Esophagus squamous epithelium (tissue), 5 donors: ENCODE measurements around the gene IGF1. TPM values are rescaled to one million over a fixed set of nuclear protein-coding genes. Genes with fewer than 3 reads are reported as not detected.

Source experiments
- DNase-seq: peaks from one replicate; lab custom pipeline; 2025; lab: John Stamatoyannopoulos, UW
- H3K27ac ChIP-seq, 4 donors: fragments of 200-600 bp; sonication (generic); one replicate each; pipeline ENCODE4 v1.5.1; 2016 to 2019; ENCODE audit warnings: mild to moderate bottlenecking in 1 of 4
- H3K27me3 ChIP-seq, 4 donors: fragments of 200-600 bp; sonication (generic); 1 replicate in 3 of 4; 2 replicates in 1 of 4; pipeline versions ENCODE4 v1.5.1 to v1.6.0; 2017 to 2021; ENCODE audit warnings: antibody characterized with exemption in 1 of 4
- H3K36me3 ChIP-seq, 3 donors: fragments of 200-600 bp; sonication (generic); one replicate each; pipeline ENCODE4 v1.5.1; 2016 to 2019
- H3K4me1 ChIP-seq, 3 donors: fragments of 200-600 bp; sonication (generic); one replicate each; pipeline ENCODE4 v1.5.1; 2017 to 2019
- H3K4me3 ChIP-seq, 4 donors: fragments of 200-600 bp; sonication (generic); 1 replicate in 3 of 4; 2 replicates in 1 of 4; pipeline ENCODE4 v1.5.1; 2016 to 2019; ENCODE audit warnings: mild to moderate bottlenecking in 2 of 4, moderate library complexity in 1 of 4
- H3K9me3 ChIP-seq, 3 donors: fragments of 200-600 bp; sonication (generic); one replicate each; pipeline ENCODE4 v1.5.1; 2016 to 2019
- CTCF ChIP-seq, 6 experiments: fragments of 450-650 bp in 4 of 6; fragments of 200-600 bp in 2 of 6; sonication (generic) in 2 of 6; IDR thresholded peaks; one replicate each; pipeline ENCODE4 v1.5.1; 2016 to 2019; ENCODE audit warnings: antibody characterized with exemption in 6 of 6, mild to moderate bottlenecking in 4 of 6, moderate library complexity in 4 of 6
- POLR2A ChIP-seq, 4 donors: fragments of 450-650 bp; IDR thresholded peaks; one replicate each; pipeline ENCODE4 v1.6.1; 2017; ENCODE audit warnings: antibody characterized with exemption in 4 of 4, mild to moderate bottlenecking in 4 of 4, moderate library complexity in 3 of 4
- WGBS, 2 donors: methylation state at CpG; one replicate each; pipeline ENCODE4 v1.1.5; 2018; 5-methylcytosine and 5-hydroxymethylcytosine counted together
- intact Hi-C: fragments of 100-400 bp; cut with DNase I; formaldehyde crosslinking; loops from one replicate; pipeline ENCODE4 v1.15.0; 2022
- total RNA-seq, 4 donors: library from RNA; depleted of rRNA; stranded (reverse); fragments of >200 nt; gene quantifications; one replicate each; pipeline ENCODE4 v1.1.0, GENCODE V29; 2016
- donor health status: DM: yes; HTN: yes; CAD: no.

IGF1 gene
- total RNA-seq, 4 donors from 2014 or later, result 0.23 to 36.3 (median 5.6) TPM

- Histone ChIP-seq H3K4me3 (no peak overlapping the region), H3K36me3 (no peaks in the 10 kb centered on the region), H3K27me3 (no peaks in the 10 kb centered on the region), H3K9me3 (no peaks in the 10 kb centered on the region), H3K27ac (no peak overlapping the region), H3K4me1 (no peaks in the 10 kb centered on the region)
- intact Hi-C loops, result no loop called here
- no peak for DNase-seq
- TF ChIP-seq CTCF (IDR thresholded peaks at IDR 0.05) (no peak), POLR2A (IDR thresholded peaks at IDR 0.05) (no peak)
- WGBS, 2 donors, result 57 to 81% methylated on average over 2 of the region's 2 CpGs
These were observed 84.1 kb downstream of the IGF1 start for GRCh38 chr12:102396276-102396675.

GRCh38 chr12:102394200-102394599 is 86.2 kb downstream of the IGF1 start:
- Histone ChIP-seq H3K4me3 (no peak overlapping the region), H3K36me3 (no peaks in the 10 kb centered on the region), H3K27me3 (no peaks in the 10 kb centered on the region), H3K4me1 (no peaks in the 10 kb centered on the region), H3K9me3 (no peaks in the 10 kb centered on the region), H3K27ac (no peak overlapping the region)
- TF ChIP-seq CTCF (IDR thresholded peaks at IDR 0.05), result no peak
- DNase-seq, result no peak
- WGBS, 2 donors, result 65 to 77% methylated on average over 1 of the region's 1 CpG
- intact Hi-C loops, result no loop called here

- intact Hi-C loops, result no loop called here
- no peaks in the 10 kb centered on the region for H3K27me3 ChIP-seq
- WGBS, 2 donors, result 62 to 70% methylated on average over 4 of the region's 4 CpGs
These were observed 90.3 kb downstream of the IGF1 start for GRCh38 chr12:102390068-102390467.

GRCh38 chr12:102388469-102388868 is 91.9 kb downstream of the IGF1 start:
- Histone ChIP-seq H3K36me3 (no peaks in the 10 kb centered on the region), H3K27me3 (no peaks in the 10 kb centered on the region), H3K27ac (no peak overlapping the region), H3K9me3 (no peaks in the 10 kb centered on the region), H3K4me1 (no peaks in the 10 kb centered on the region), H3K4me3 (no peak overlapping the region)
- intact Hi-C loops, result no loop called here
- no peak for DNase-seq
- TF ChIP-seq CTCF (IDR thresholded peaks at IDR 0.05) (no peak), POLR2A (IDR thresholded peaks at IDR 0.05) (no peak)
- 11 to 27% methylated on average over 1 of the region's 1 CpG for WGBS, 2 donors

More at GRCh38 chr12:102390068-102390467, 90.3 kb downstream of the IGF1 start:
- Histone ChIP-seq H3K4me3 (no peak overlapping the region), H3K4me1 (no peaks in the 10 kb centered on the region), H3K9me3 (no peaks in the 10 kb centered on the region), H3K27ac (no peak overlapping the region), H3K36me3 (no peaks in the 10 kb centered on the region)
- DNase-seq, result no peak
- no peak for TF ChIP-seq CTCF (IDR thresholded peaks at IDR 0.05)
- no peak for TF ChIP-seq POLR2A (IDR thresholded peaks at IDR 0.05)

- H3K4me1 ChIP-seq, result no peaks in the 10 kb centered on the region
- intact Hi-C loops, result no loop called here
These were observed 95.0 kb downstream of the IGF1 start for GRCh38 chr12:102385343-102385742.

More at GRCh38 chr12:102385343-102385742, 95.0 kb downstream of the IGF1 start:
- Histone ChIP-seq H3K4me3 (no peak overlapping the region), H3K36me3 (no peaks in the 10 kb centered on the region), H3K27me3 (no peaks in the 10 kb centered on the region), H3K9me3 (no peaks in the 10 kb centered on the region), H3K27ac (no peak overlapping the region)
- TF ChIP-seq CTCF (IDR thresholded peaks at IDR 0.05) (no peak), POLR2A (IDR thresholded peaks at IDR 0.05) (no peak)
- 100% methylated on average over 1 of the region's 1 CpG; no CpG with 5 or more reads in 1 of the 2 donors for WGBS, 2 donors
- no peak for DNase-seq
